Activated gamma-delta T cell treated with anti-CD3 and anti-CD28 coated beads, Interleukin-2, amount 50 U/mL, for 16 hours (primary cell): ENCODE results near the gene ST3GAL4.

Experiments
- DNase-seq: peaks from one replicate; pipeline ENCODE4 v3.0.0-alpha.2; 2020; ENCODE audit warnings: low read depth

The ST3GAL4 gene

DNA sequence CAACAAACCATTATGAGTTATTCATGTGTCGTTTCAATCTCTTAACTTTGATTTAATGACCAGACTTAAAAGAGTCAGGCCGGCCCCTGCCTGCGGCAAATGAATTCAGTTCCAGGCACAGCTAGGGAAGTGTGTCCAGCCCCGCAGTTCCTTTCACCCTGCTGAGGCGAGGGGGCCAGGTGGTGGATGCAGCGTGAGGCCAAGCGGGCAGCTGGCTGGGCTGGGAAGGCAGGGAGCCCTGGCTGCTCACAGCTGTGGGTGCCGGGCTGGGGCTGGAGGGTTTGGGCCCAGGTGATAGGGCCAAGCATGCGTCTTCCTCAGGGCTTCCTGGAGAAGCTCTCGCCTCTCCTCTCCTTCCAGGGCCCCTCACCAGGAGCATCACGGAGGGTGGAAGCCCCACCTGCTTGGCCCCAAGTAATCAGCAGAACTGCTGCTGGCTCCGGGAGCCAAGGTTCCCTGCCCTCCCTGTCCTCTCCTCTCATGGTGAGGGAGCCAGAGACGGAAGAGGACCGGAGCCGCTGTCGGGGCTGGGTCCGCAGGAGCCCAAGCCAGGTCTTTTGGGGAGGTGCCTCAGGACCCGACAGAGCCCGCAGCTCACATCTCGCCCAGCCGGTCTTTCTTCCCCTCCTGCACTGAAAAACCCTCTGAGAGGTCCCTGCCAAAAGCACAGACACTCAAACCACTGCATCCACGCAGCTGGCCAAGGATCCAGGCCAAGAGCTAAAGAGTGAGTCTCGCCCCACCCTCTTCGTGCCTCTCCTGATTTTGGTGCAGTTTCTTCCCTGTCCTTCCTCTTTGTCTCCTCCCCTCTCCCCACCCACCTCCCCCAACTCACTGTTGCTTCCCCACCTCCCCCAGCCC is 97.0 kb downstream of the ST3GAL4 start:
- no peak for DNase-seq

DNA sequence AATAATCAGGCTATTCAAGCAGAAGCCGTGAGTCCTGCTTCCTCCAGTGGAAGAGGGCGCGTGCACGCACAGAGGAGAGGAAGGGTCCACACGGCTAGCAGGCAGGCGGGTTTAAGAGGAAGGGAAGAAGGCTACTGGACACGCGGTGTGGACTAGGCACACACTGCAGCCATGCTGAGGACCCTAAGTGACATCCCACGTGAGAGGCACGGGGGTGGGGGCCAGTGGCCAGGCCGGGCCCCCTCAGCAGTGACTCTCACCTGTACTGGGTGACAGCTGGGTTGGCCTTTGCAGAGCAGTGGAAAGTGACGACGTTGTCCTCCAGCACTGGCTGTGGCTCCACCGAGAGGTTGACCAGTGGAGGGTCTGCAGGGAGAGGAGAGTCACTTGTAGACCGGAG is 100.6 kb downstream of the ST3GAL4 start:
- DNase-seq = no peak

DNA sequence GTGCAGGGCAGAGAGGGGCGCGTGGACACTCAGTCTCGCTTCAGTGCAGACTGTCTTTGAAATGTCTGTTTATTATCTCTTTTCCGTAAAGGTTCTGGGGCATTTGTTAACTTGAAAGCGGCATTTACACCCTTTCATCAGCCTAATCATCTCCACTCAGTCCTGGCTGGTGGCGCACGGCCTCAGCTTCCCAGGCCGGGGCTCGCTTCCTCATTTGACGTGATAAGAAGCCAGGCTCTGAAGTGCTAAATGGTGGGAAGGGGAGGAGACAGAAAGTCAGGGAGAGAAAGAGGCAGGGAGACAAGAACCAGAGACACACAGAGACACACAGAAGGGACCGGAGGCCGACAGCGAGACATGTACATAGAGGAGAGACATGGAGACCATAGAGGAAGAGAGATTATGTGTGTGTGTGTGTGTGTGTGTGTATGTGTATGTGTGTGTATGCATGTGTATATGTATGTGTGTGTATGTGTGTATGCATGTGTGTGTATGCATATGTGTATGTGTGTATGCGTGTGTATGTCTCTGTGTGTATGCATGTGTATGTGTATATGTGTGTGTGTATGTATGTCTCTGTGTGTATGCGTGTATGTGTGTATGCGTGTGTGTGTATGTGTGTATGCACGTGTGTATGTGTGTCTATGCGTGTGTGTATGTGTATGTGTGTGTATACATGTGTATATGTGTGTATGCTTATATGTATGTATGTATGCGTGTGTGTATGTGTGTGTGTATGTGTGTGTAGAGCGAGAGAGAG is 101.5 kb downstream of the ST3GAL4 start:
- DNase-seq = no peak

DNA sequence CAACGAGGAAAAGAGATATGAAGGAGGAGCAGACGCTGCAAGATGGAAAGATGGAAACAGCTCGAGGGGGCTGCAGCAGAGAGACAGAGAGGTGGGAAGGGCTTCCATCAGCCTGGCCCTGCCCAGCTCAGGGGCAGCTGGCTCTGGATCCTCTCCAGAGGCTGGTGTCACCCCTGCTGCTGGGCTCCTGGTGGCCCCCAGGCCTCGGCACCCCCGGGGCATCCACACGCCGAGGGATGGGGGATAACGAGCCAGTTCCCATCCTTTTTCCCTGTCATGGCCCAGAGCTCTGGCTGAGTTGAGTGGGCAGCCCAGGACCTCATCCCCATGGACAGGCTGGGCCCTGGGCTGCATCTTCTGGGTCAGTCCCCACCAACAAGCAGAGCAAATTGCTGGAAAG is 102.3 kb downstream of the ST3GAL4 start:
- DNase-seq = no peak

DNA sequence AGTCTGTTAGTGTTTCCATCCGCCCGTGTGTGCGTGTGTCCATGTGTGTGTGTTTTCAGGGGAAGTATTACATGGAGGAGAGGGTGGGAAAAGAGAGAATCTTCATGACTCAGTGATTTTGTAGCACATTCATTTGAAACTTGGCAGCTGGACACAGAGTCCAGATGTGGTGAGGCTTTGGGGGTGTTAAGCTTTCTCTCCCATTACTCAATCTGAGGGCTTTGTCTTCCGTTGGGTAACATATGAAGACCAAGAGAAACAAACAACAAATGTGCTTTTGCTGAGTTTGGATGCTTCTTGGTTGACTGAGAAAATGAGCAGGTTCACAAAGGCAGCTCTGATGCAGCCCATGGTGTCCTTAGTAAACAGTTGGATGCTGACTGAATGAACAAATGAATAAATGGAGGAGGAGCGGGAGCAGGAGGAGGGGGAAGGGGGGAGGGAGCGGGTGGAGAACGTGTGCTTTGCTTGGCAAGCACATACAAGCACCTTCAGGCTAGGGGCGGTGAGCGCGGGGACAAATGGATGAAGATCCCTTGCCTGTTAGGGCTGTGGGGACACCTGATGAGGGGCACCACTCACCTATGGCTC is 104.3 kb downstream of the ST3GAL4 start:
- DNase-seq = no peak

DNA sequence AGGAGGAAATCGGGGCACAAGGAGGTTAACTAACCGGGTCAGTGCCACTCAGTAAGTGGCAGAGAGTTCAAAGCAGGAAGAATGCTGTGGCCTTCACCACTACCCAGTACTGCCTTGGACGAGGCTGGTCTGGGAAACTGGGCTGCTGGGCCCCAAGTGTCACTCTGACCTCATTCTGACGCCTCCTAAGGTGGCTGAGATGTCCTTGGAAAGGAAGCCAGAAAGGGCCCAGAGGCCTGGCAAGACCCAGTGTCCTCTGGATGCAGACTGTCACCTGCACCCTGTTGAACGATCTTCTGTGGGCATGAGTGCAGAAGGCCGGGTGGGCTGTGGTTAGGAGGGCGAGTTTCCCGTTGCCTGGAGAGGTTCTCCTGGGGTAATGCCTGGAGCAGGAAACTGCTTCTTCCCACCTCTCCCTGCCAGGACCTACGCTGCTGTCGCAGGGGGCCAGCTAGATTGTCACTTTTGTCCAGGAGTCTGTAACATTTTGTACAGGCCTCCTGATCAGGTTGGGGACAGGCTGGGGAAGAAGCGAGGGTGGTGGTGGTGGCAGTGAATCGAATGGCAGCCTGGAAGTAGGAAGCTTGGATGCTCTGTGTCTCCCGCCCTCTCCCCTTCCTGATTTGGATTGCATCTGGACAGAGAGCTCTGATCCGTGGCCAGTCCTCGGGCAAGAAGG is 105.1 kb downstream of the ST3GAL4 start:
- no peak for DNase-seq

DNA sequence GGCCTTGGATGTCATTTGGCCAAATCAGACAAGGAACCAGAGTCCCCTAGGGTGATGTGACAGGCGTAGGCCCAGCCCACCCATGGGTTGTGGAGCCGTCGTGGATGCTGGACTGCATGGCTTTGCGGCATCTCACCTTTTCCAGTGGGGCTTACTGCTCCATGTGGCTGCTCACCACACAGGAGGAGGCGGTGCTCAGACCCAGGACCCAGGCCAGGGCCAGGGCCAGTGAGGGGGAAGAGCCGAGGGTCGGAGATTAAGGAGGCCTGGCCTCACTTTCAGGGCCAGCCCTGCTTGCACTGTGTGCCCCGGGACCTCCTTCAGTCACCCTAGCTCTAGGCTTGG is 105.6 kb downstream of the ST3GAL4 start:
- no peak for DNase-seq

DNA sequence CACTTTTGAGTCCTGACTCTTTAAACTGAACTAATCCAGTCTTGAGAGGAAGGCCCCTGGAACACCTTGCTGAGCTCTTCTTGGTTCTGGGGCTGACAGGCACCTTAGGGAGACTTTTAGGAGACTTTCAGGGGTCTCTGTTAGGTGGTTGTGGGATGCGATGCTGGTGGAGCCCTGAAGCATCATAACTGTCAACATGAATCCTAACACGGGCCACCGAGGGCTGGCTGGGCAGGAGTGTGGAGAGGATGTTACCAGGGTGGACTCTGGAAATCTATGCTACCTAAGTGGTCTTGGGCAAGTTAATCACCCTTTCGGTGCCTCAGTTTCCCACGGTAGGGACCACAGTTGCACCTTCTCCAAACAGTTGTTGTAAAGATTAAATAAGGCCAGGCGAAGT is 106.5 kb downstream of the ST3GAL4 start:
- DNase-seq = no peak

DNA sequence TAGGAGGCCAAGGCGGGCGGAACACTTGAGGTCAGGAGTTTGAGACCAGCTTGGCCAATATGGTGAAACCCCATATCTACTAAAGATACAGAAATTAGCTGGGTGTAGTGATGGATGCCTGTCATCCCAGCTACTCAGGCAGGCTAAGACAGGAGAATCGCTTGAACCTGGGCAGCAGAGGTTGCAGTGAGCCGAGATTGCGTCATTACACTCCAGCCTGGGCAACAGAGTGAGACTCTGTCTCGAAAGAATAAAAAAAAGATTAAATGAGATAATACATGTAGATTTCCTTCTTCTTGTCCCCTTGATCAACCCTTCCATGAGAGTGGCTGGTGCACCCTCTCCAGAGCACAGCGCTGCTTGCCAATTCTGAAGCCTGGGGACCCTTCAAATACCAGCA is 106.9 kb downstream of the ST3GAL4 start:
- no peak for DNase-seq
